ENCODE measurements around the gene CRK. TPM values are rescaled to one million over a fixed set of nuclear protein-coding genes. Genes with fewer than 3 reads are reported as not detected.
A peak's percentile ranks its signal among the peaks of the same experiment; 100 is the strongest.

The CRK gene
- total and polyA plus RNA-seq, 2 of the 4 experiments (the other 2 are of a cell fraction): 57.6 to 100 TPM

DNA sequence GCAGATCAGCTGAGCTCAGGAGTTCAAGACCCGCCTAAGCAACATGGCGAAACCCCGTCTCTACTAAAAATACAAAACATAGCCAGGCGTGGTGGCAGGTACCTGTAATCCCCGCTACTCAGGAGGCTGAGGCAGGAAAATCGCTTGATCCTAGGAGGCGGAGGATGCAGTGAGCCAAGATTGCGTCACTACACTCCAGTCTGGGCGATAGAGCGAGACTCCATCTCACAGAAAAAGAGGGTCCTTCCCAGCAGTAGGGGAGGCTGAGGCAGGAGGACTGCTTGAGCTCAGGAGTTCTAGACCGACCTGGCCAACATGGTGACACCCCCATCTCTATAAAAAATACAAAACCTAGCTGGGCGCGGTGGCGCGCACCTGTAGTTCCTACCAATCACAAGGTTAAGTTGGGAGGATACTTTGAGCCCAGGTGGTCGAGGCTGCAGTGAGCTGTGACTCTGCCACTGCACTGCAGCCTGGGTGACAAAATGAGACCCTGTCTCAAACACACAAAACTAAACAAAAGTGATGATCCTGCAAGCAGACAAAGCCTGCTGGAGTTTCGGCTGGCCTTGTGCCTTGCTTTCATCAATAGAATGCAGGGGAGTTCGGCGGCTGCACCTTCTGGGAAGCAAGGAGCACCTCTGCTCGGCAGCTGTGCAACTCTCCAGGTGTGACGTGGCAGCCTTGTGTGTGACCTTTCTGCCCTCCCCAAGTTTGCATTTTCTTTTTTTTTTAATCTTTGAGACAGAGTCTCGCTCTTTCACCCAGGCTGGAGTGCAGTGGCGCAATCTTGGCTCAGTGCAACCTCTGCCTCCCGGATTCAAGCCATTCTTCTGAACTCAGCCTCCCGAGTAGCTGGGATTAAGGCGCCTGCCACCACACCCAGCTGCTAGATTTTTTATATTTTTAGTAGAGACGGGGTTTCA is 43.6 kb downstream of the CRK start:
- no peak overlapping the region for H4K5ac ChIP-seq (ENCODE audit: low read depth, low read length)
- ChIA-PET CTCF (interaction anchor here (1.1 kb wide), 1 partner anchor 47 kb away, joined by 3 read pairs; no protein-coding TSS in a partner anchor), POLR2A (ENCODE audit: unreplicated experiment) (no interaction called here)
- no peak overlapping the region for H2AK5ac ChIP-seq (ENCODE audit: low read depth, low read length)
- no peak overlapping the region for H4K8ac ChIP-seq (ENCODE audit: low read depth in 2 of 2, low read length in 2 of 2)
- no peak overlapping the region for H3K27ac ChIP-seq (ENCODE audit: insufficient read depth, low read length)
- H2AK9ac ChIP-seq (replicated peaks; ENCODE audit: low read depth, low read length, poor library complexity): no peak overlapping the region
- no peak for DNase-seq
- H3K14ac ChIP-seq (replicated peaks; ENCODE audit: low read depth, low read length): no peak overlapping the region
- no peak overlapping the region for H3K4me3 ChIP-seq (ENCODE audit: insufficient read depth, low read depth, low read length)
- H3K18ac ChIP-seq (ENCODE audit: low read depth, low read length): no peak overlapping the region
- peaks cover 1% of the 10 kb centered on the region; the same call in 1 of the 2 replicates for H3K4me1 ChIP-seq (ENCODE audit: control insufficient read depth, insufficient read depth, low read length)
- dilution Hi-C loops (cut with HindIII; ENCODE audit: low sequenced_read_pairs, unreplicated experiment) (no loop called here), in situ Hi-C loops (cut with MboI; ENCODE audit: low sequenced_read_pairs) (no loop called here), intact Hi-C loops (cut with micrococcal nuclease) (no loop called here)
- H2BK15ac ChIP-seq (ENCODE audit: low read depth, low read length): no peak overlapping the region
- no peak overlapping the region for H2BK20ac ChIP-seq (ENCODE audit: low read depth, low read length)
- H3K9ac ChIP-seq (ENCODE audit: low read depth, low read length): no peak overlapping the region
- no peak overlapping the region for H4K91ac ChIP-seq (ENCODE audit: insufficient read depth, low read depth, low read length)
- peaks cover 3% of the 10 kb centered on the region; the same call in 1 of the 2 replicates for H3K36me3 ChIP-seq (ENCODE audit: control insufficient read depth, insufficient read depth, low read length)
- no peak overlapping the region for H2AFZ ChIP-seq (replicated peaks; ENCODE audit: low read length, poor library complexity)
- H3K23ac ChIP-seq (ENCODE audit: low read depth, low read length): no peak overlapping the region
- H3K4me2 ChIP-seq (ENCODE audit: low read depth, low read length): no peak overlapping the region
- ATAC-seq (ENCODE audit: low read depth): peak; percentile 27
- no peaks in the 10 kb centered on the region for H3K9me3 ChIP-seq (ENCODE audit: control insufficient read depth, insufficient read depth, low read length)
- peaks cover 0 to 35% of the 10 kb centered on the region in 2 experiments; a peak in 3 of 4 replicates for H3K79me1 ChIP-seq (ENCODE audit: low read depth in 1 of 2, low read length in 2 of 2)
- BruUV-seq (replicated peaks): no TSS peak
- no peak overlapping the region for H2BK120ac ChIP-seq (ENCODE audit: low read depth, low read length)
- no peaks in the 10 kb centered on the region for H3K27me3 ChIP-seq (ENCODE audit: control insufficient read depth, insufficient read depth, low read length)
- TF ChIP-seq FOS (IDR thresholded peaks at IDR 0.05; ENCODE audit: low read depth, low read length) (no peak), CEBPB (IDR thresholded peaks at IDR 0.05; ENCODE audit: low read depth, low read length) (peak; percentile 41; the same call in 1 of the 2 replicates)
- no peak overlapping the region for H2BK5ac ChIP-seq (ENCODE audit: low read depth, low read length, poor library complexity, severe bottlenecking)
- no peak overlapping the region for H3K56ac ChIP-seq (ENCODE audit: extremely low read depth, insufficient read depth, low read length)
- H3K4ac ChIP-seq (ENCODE audit: low read depth, low read length): no peak overlapping the region
- H3K9me1 ChIP-seq (ENCODE audit: insufficient read depth, low read length): peaks cover 4% of the 10 kb centered on the region; the same call in 1 of the 2 replicates
- peaks cover 12% of the 10 kb centered on the region for H4K20me1 ChIP-seq (ENCODE audit: insufficient read depth, low read length)
- no CpG with 5 or more reads among the region's 27 CpGs for WGBS, 2 experiments (ENCODE audit: extremely low coverage in 2 of 2, insufficient read length in 1 of 2)
